ENCODE data around the gene LUZP1. TPM values are rescaled to one million over a fixed set of nuclear protein-coding genes. Genes with fewer than 3 reads are reported as not detected.
"Not testable (repeated sequence)": the region's sequence is repeated elsewhere in the genome, so short reads cannot be mapped to it uniquely, and the experiment has no call there.

Gene LUZP1
- total RNA-seq: 10 to 100 TPM; 42.7 to 43.1 TPM

- Mint-ChIP-seq H3K4me3 (peak within 1 kb of the TSS; percentile 96), H3K9me3 (no peaks in the 10 kb centered on the region), H3K36me3 (no peaks in the 10 kb centered on the region), H3K27me3 (no peaks in the 10 kb centered on the region), H3K4me1 (ENCODE audit: low read depth in 2 of 2) (peaks cover 22 to 30% of the 10 kb centered on the region in 2 donors), H3K27ac (peak within 1 kb of the TSS; percentile 64 to 89)
- DNase-seq (ENCODE audit: low spot score) (peak; percentile 90), ATAC-seq (peak; percentile 88 to 96)
Observed at GRCh38 chr1:23168445-23169194, at the start of gene LUZP1. Gene LUZP1, minus strand, starts transcription at chr1:23168856.

DNA sequence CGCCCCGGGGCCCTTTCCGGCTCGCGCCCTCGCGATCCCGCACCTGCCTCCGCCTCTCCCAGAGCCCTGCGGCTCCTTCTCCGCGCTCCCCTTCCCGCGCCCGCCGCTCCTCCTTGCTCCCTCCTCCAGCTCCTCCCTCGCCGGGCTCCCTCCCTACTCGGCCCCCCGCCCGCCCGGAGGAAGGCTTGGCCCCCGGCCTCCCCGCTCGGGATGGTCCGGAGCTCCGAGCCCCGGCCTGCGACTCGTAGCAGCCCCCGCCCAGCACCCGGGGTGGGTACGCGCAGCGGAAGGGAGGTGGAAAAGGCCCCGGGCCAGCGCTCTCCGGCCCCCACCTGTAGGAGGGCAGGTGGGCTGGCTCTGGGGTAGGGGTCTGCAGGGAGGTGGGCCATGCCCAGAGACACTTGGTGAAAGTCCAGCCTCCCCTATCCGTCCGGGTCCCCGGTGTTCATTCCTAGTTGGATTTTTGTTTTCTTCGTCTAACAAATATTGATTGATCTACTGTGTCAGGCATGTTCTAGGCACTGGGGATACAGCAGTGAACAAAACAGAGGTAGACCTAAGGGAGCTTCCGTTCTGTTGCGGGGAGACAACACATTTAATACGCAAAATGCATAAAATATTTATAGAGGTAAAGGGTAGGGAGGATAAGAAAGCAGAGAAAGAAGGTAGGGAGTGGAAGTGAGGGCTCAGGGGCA is 48.9 kb upstream of the LUZP1 start, which contains the start of gene HTR1D:
Gene HTR1D (minus strand): TSS at position 82 of the 695 bp plus-strand sequence. CDS start 23,283 bp downstream, outside the sequence.
- H3K9me3 Mint-ChIP-seq: no peaks in the 10 kb centered on the region
- no peak within 1 kb of the TSS for H3K27ac Mint-ChIP-seq
- ATAC-seq: peak in 1 of 2 donors; percentile 14
- no peaks in the 10 kb centered on the region for H3K4me1 Mint-ChIP-seq (ENCODE audit: low read depth in 2 of 2)
- H3K36me3 Mint-ChIP-seq: no peaks in the 10 kb centered on the region
- H3K27me3 Mint-ChIP-seq: peaks cover 38 to 61% of the 10 kb centered on the region in 2 donors
- H3K4me3 Mint-ChIP-seq: peak within 1 kb of the TSS; percentile 18
- no peak for DNase-seq (ENCODE audit: low spot score)

GRCh38 chr1:23216771-23217420 is 48.2 kb upstream of the LUZP1 start:
- Mint-ChIP-seq H3K27ac (no peak overlapping the region), H3K4me1 (ENCODE audit: low read depth in 2 of 2) (no peaks in the 10 kb centered on the region), H3K27me3 (peaks cover 41 to 68% of the 10 kb centered on the region in 2 donors), H3K4me3 (no peak overlapping the region), H3K9me3 (no peaks in the 10 kb centered on the region), H3K36me3 (no peaks in the 10 kb centered on the region)
- ATAC-seq (peak in 1 of 2 donors; percentile 52), DNase-seq (ENCODE audit: low spot score) (no peak)

- Mint-ChIP-seq H3K9me3 (no peaks in the 10 kb centered on the region), H3K27me3 (peaks cover 40 to 63% of the 10 kb centered on the region in 2 donors), H3K4me3 (no peak overlapping the region), H3K36me3 (no peaks in the 10 kb centered on the region), H3K4me1 (ENCODE audit: low read depth in 2 of 2) (no peaks in the 10 kb centered on the region), H3K27ac (no peak overlapping the region)
- ATAC-seq (no peak), DNase-seq (ENCODE audit: low spot score) (no peak)
Observed at GRCh38 chr1:23215751-23216449, 47.2 kb upstream of the LUZP1 start.

DNA sequence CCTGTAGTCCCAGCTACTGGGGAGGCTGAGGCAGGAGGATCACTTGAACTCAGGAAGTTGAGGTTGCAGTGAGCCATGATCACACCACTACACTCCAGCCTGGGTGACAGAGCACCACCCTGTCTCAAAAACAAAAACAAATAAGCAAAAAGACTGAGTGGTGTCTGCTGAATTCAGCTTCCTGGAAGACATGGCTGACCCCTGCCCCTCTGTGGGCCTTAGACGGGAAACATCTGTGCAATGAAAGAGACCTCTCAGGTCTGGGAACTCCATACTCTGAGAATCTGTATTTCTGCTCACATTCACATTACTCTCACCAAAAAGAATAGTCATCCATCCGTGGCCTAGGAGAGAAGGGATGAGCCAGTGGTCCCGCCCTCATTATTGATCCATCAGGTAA is 46.6 kb upstream of the LUZP1 start:
- no peaks in the 10 kb centered on the region for H3K9me3 Mint-ChIP-seq
- no peak for ATAC-seq
- no peak overlapping the region for H3K4me3 Mint-ChIP-seq
- no peaks in the 10 kb centered on the region for H3K36me3 Mint-ChIP-seq
- H3K4me1 Mint-ChIP-seq (ENCODE audit: low read depth in 2 of 2): no peaks in the 10 kb centered on the region
- H3K27me3 Mint-ChIP-seq: peaks cover 37 to 57% of the 10 kb centered on the region in 2 donors
- DNase-seq (ENCODE audit: low spot score): no peak
- H3K27ac Mint-ChIP-seq: no peak overlapping the region

DNA sequence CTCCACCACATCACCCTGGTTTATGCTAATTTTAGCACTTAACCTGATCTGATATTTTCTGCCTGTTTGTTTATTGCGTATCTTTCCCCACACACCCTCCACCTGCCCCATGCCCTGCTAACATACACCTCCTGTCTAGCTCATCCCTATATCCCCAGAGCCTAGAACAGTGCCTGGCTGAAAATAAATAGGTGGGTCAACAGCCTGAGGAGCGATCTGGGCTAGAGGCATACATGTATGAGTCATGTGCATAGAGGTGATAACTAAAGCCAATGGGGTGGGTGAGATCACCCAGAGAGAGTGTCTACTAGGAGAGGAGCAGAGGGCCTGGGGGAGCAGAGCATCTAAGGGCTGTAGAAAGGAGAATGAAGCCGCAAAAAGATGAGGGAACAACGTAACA is 46.0 kb upstream of the LUZP1 start:
- Mint-ChIP-seq H3K9me3 (no peaks in the 10 kb centered on the region), H3K27me3 (peaks cover 34 to 54% of the 10 kb centered on the region in 2 donors), H3K4me1 (ENCODE audit: low read depth in 2 of 2) (no peaks in the 10 kb centered on the region), H3K4me3 (no peak overlapping the region), H3K36me3 (no peaks in the 10 kb centered on the region), H3K27ac (no peak overlapping the region)
- ATAC-seq (no peak), DNase-seq (ENCODE audit: low spot score) (no peak)

DNA sequence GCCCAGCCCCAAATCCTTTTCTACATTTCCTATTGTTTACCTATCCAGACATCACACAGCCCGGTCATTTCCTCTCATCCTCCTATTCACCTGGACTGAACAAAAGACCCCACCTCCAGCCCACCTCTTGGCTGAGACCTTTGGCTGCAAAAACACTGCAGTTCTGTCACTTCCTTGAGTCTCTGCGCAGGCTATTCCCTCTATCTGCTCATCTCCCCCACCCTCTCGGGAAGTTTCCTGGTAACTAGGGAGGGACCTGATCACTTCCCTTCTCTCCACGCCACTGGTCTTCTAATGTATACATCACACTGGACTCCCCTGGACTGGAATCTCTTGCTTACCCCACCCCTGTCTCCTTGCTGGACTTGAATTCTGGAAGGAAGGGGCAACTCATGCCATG is 43.3 kb upstream of the LUZP1 start:
- DNase-seq (ENCODE audit: low spot score) (no peak), ATAC-seq (no peak)
- H3K36me3 Mint-ChIP-seq: no peaks in the 10 kb centered on the region
- H3K4me1 Mint-ChIP-seq (ENCODE audit: low read depth in 2 of 2): no peaks in the 10 kb centered on the region
- no peaks in the 10 kb centered on the region for H3K9me3 Mint-ChIP-seq
- no peak overlapping the region for H3K27ac Mint-ChIP-seq
- peaks cover 22 to 32% of the 10 kb centered on the region in 2 donors for H3K27me3 Mint-ChIP-seq
- no peak overlapping the region for H3K4me3 Mint-ChIP-seq

DNA sequence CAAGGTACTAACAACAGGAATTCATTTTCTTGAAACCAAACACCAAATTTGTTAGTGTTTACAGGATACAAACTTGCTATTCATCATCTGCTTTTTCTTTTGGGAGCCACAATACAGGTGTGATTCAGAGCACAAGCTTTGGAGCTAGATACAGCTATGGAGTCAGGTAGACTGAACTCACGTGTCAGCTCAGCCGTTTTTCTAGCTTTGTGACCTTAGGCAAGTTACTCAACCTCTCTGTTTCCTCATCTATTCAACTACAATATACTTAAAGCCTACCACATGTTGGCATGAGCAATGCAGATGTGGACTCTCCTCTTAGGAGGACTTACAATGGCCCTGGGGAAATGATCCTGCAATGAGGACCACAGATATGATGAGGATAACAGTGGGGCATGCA is 42.3 kb upstream of the LUZP1 start:
- no peak overlapping the region for H3K27ac Mint-ChIP-seq
- H3K4me3 Mint-ChIP-seq: no peak overlapping the region
- no peaks in the 10 kb centered on the region for H3K36me3 Mint-ChIP-seq
- H3K4me1 Mint-ChIP-seq (ENCODE audit: low read depth in 2 of 2): no peaks in the 10 kb centered on the region
- ATAC-seq (no peak), DNase-seq (ENCODE audit: low spot score) (no peak)
- no peaks in the 10 kb centered on the region for H3K9me3 Mint-ChIP-seq
- peaks cover 22 to 32% of the 10 kb centered on the region in 2 donors for H3K27me3 Mint-ChIP-seq

DNA sequence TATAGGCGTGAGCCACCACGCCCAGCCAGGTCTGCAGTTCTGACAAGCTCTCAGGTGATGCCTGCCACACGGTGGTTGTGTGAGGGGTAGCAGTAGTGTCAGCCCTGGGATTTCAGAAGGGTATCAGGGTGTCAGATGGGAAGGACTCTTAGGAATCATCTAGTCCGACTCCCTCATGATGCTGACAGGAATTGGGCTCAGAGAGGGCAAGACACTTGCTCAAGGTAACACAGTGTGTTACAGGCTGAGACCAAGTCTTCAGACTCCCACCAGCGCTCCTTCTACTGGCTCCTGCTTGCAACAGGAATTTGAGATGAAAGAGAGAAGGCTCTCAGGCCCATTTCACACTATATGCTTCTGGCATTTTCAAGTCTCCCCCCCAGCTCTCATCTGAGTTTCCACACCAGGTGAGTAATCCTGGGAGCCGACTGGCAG is 41.7 kb upstream of the LUZP1 start:
- H3K27me3 Mint-ChIP-seq: peaks cover 22 to 32% of the 10 kb centered on the region in 2 donors
- ATAC-seq (peak; percentile 14 to 43), DNase-seq (ENCODE audit: low spot score) (no peak)
- H3K4me1 Mint-ChIP-seq (ENCODE audit: low read depth in 2 of 2): no peaks in the 10 kb centered on the region
- H3K27ac Mint-ChIP-seq: no peak overlapping the region
- no peak overlapping the region for H3K4me3 Mint-ChIP-seq
- H3K9me3 Mint-ChIP-seq: no peaks in the 10 kb centered on the region
- H3K36me3 Mint-ChIP-seq: no peaks in the 10 kb centered on the region

GRCh38 chr1:23209770-23210169 is 41.1 kb upstream of the LUZP1 start:
- no peak overlapping the region for H3K27ac Mint-ChIP-seq

GRCh38 chr1:23208527-23208926 is 39.9 kb upstream of the LUZP1 start:
- Mint-ChIP-seq H3K27me3 (peaks cover 13 to 19% of the 10 kb centered on the region in 2 donors), H3K36me3 (no peaks in the 10 kb centered on the region), H3K4me3 (no peak overlapping the region), H3K9me3 (no peaks in the 10 kb centered on the region), H3K4me1 (ENCODE audit: low read depth in 2 of 2) (no peaks in the 10 kb centered on the region), H3K27ac (no peak overlapping the region)
- no peak for DNase-seq (ENCODE audit: low spot score)
- no peak for ATAC-seq

More at GRCh38 chr1:23209770-23210169, 41.1 kb upstream of the LUZP1 start:
- DNase-seq (ENCODE audit: low spot score) (no peak), ATAC-seq (no peak)
- H3K4me3 Mint-ChIP-seq: no peak overlapping the region
- H3K9me3 Mint-ChIP-seq: no peaks in the 10 kb centered on the region
- peaks cover 21 to 28% of the 10 kb centered on the region in 2 donors for H3K27me3 Mint-ChIP-seq
- H3K36me3 Mint-ChIP-seq: no peaks in the 10 kb centered on the region
- H3K4me1 Mint-ChIP-seq (ENCODE audit: low read depth in 2 of 2): no peaks in the 10 kb centered on the region

- not testable (repeated sequence) for H3K4me1 Mint-ChIP-seq (ENCODE audit: low read depth in 2 of 2); H3K36me3 Mint-ChIP-seq; H3K4me3 Mint-ChIP-seq; ATAC-seq; H3K27ac Mint-ChIP-seq; DNase-seq (ENCODE audit: low spot score); H3K9me3 Mint-ChIP-seq
- H3K27me3 Mint-ChIP-seq: peaks cover 10 to 11% of the 10 kb centered on the region in 2 donors
Observed at GRCh38 chr1:23207733-23208132, 39.1 kb upstream of the LUZP1 start.

- H3K4me1 Mint-ChIP-seq (ENCODE audit: low read depth in 2 of 2): no peaks in the 10 kb centered on the region
- H3K27ac Mint-ChIP-seq: no peak overlapping the region
- H3K27me3 Mint-ChIP-seq: peaks cover 3 to 12% of the 10 kb centered on the region in 2 donors
- ATAC-seq (no peak), DNase-seq (ENCODE audit: low spot score) (no peak)
- no peaks in the 10 kb centered on the region for H3K9me3 Mint-ChIP-seq
- H3K36me3 Mint-ChIP-seq: no peaks in the 10 kb centered on the region
- no peak overlapping the region for H3K4me3 Mint-ChIP-seq
Observed at GRCh38 chr1:23202263-23202749, 33.6 kb upstream of the LUZP1 start.

Data from natural killer cell treated with Interleukin-12 subunit alpha and Interleukin-12 subunit beta and Interleukin-15 and Interleukin-18, amount 100 ng/mL, for 72 hours (primary cell).